ENCODE measurements around the gene GRID1.

- TF ChIP-seq CTCF (IDR thresholded peaks at IDR 0.05) (no peak), POLR2A (IDR thresholded peaks at IDR 0.05) (no peak)
These were observed 449.0 kb downstream of the GRID1 start for GRCh38 chr10:85917601-85918000.

Data from lower leg skin (tissue), 3 donors.